HG03175 (cell line): ENCODE measurements around the gene TEX22.
A peak's percentile ranks its signal among the peaks of the same experiment; 100 is the strongest.
"Not testable (repeated sequence)": the region's sequence is repeated elsewhere in the genome, so short reads cannot be mapped to it uniquely, and the experiment has no call there.

ENCODE experiments used
- ATAC-seq: cut with Tn5 transposase; IDR thresholded peaks from one replicate; pipeline ENCODE4 v1.9.1; 2021; ENCODE audit warnings: mild to moderate bottlenecking, moderate library complexity; ENCODE audit not compliant: unreplicated experiment

TEX22 gene, protein sequence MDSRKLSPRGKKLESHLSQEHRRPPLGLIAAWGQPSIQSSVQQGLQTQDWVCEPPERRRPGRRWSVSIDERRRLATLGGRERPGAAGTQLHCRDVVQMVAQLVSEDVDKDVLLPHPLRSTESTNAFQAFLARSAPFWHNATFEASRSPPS

GRCh38 chr14:105398044-105398725, at the start of gene TEX22:
Gene TEX22 (plus strand): TSS chr14:105398538. CDS start chr14:105399341, 803 bp downstream.
- peak; percentile 81 for ATAC-seq

- no peak for ATAC-seq
These were observed 49.2 kb upstream of the TEX22 start for GRCh38 chr14:105348945-105349699.

DNA sequence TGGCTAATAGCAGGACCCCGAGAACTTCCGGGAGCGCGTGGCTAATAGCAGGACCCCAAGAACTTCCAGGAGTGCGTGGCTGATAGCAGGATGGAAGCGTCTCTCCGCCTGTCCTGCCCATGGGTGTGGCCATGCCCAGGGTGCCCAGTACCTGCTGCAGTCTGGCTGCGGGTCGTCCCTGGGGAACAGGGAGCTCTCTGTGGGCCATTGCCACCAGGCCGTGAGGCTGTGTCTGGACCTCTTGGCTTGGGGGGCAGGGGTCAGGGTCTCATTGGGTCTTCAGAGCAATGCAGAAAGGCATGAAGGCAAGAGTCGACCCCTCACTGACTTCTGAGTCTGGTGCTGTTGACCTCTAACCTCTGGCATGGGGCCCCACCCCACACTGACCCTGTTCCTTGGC, 48.3 kb upstream of the TEX22 start:
- ATAC-seq, result no peak

- no peak for ATAC-seq
These were observed 47.7 kb upstream of the TEX22 start for GRCh38 chr14:105350450-105351244.

DNA sequence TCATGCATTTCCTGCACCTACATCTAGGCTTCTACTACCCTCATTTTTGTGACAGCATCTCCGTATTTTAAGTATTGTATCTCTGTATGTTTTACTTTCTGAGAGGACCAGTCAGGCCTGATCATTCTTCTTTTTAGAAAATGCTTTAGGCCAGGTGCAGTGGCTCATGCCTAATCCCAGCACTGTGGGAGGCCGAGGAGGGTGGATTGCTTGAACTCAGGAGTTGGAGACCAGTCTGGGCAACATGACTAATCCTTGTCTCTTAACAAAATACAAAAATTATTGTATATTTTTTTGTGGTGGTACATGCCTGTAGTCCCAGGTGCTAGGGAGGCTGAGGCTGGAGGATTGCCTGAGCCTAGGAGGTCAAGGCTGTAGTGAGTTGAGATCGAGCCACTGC, 46.9 kb upstream of the TEX22 start:
- ATAC-seq, result no peak

- peak; percentile 85 for ATAC-seq
These were observed 46.2 kb upstream of the TEX22 start for GRCh38 chr14:105351920-105352851.

DNA sequence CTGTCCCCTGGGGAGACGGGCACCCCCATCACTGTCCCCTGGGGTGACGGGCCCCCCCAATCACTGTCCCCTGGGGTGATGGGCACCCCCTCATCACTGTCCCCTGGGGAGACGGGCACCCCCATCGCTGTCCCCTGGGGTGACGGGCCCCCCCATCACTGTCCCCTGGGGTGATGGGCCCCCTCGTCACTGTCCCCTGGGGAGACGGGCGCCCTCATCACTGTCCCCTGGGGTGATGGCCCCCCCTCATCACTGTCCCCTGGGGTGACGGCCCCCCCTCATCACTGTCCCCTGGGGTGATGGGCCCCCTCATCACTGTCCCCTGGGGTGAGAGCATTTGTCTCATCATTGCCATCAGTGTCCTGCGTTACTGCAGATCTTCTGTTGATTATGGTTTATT, 45.2 kb upstream of the TEX22 start:
- no peak for ATAC-seq

DNA sequence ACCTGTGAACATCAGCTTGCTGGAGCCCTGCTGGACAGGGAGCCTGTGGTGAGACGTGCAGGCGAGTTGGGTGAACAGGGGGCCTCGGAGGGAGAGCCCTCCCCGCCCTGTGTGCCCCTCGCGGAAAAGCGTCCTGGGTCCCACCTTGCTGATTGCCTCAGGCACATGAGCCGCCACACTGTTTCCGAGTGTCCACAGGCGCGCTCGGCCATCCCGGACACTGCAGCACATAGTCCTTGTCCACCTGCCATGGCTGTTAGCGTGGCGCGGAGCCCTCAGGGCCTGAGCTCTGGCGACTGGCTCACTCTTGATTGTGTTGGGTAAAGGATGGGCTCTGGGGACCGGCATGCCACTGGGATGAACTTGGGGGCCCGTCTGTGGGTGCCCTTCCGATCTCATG, 43.8 kb upstream of the TEX22 start:
- no peak for ATAC-seq

GRCh38 chr14:105355049-105355575, 43.2 kb upstream of the TEX22 start:
- no peak for ATAC-seq

DNA sequence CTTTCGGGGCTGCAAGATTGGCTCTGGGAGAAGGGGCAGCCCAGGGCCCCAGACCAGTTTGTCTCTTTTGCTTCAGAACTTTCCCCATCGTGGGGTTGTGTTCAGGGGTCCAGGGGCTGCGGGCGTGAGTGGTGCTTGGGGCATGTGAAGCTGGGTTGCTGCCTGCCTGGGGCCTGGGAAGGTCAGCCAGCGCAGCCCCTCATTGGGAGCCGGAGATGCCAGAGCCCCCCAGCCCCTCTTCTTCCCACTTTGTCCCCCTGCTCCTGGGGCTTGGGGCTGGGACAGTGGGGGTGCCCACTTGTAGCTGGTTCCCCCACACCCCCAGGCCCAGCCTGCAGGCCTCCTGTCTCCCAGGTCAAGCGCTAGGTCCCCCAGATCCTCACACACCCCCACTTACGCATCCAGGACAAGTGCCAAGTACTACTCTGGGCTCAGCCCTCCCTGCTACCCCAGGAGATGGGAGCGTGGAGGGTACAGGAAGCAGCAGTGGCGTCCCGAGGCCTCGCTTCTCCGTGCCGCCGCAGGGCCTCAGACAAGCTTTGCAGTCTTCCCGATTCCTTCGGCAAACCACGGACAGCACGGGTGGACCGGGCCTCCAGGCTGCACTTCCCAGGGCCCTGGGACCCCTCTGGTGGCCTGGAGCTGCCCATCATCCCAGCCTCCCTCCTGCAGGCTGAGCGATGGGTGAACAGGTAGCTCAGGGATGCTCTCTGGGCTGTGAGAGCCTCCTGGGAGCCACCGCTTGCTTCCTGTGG, 42.3 kb upstream of the TEX22 start:
- no peak for ATAC-seq

GRCh38 chr14:105356927-105357326, 41.4 kb upstream of the TEX22 start:
- no peak for ATAC-seq

DNA sequence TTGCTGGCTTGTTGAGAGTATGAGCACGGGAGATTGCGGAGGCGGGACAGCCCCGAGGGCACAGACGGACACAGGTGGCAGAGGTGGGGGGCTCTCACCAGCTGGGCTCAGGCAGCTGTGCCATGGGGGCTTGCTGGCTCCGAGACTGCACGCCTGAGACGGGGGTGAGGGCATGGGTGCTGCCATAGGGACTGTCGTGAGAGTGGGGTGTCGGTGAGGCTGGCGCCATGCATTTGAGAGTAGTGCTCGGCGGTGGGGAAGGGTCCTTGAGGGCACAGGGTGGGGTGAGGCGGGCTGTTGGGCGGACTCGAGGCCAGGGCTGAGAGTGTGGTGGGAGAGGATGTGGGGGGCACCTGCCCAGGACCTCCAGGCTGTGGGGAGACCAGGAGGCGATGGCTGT, 40.7 kb upstream of the TEX22 start:
- ATAC-seq, result no peak

- no peak for ATAC-seq
These were observed 40.0 kb upstream of the TEX22 start for GRCh38 chr14:105358140-105358846.

GRCh38 chr14:105358943-105359342, 39.4 kb upstream of the TEX22 start:
- ATAC-seq, result no peak

GRCh38 chr14:105361412-105361811, 36.9 kb upstream of the TEX22 start:
- ATAC-seq, result not testable (repeated sequence)

DNA sequence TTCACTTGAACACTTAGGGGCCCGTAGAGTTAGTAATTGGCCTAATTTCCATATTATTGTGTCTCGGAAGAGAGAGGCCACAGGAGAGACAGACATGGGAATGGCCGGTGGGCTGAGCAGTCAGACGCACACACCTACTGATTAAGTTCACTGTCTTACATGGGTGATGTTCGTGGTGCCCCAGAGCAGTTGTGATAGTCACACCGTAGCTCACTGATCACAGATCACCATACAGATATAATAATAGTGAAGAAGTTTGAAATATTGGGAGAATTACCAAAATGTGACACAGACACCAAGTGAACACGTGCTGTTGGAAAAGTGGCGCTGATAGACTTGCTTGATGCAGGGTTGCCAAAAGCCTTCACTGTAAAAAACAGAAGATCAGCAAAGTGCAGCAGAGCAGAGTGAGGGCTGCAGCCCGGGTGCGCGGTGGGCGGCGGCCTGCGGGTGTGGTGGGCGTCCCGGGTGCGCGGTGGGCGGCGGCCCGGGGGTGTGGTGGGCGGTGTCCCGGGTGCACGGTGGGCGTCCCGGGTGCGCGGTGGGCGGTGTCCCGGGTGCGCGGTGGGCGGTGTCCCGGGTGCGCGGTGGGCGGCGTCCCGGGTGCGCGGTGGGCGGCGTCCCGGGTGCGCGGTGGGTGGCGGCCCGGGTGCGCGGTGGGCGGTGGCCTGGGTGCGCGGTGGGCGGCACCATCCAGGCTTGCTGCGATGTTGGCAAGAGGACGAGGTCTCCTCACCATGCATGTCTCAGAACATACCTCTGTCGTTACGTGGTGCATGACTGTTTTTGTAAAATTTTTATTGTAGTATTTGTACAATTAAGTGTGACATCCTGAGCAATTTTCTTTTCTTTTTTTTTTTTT, 34.3 kb upstream of the TEX22 start:
- no peak for ATAC-seq

DNA sequence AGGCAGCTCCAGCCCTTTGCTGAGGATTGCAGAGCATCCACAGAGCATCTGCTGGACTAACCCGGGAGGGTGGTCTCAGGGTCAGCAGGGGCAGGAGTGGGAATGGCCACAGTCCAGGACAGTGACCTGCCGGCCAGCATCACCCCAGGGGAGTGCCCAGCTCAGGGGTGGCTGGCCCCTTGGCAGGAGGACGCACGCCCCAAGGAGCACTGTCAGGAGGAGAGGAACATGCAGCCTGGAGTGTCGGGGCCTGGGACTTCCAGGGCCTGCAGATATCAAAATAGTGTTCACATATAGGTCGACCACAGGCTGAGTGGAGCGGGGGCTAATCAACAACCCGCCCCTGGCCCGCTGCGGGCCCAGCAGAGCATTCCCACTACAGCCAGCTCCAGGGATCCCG, 33.2 kb upstream of the TEX22 start:
- no peak for ATAC-seq

GRCh38 chr14:105365681-105366080, 32.7 kb upstream of the TEX22 start:
- no peak for ATAC-seq
